SK-N-SH (cell line): ENCODE measurements around the gene KIF4A.
"Not testable (repeated sequence)": the region's sequence is repeated elsewhere in the genome, so short reads cannot be mapped to it uniquely, and the experiment has no call there.

ENCODE experiments used
- NFIC ChIP-seq: IDR thresholded peaks from 2 replicates; pipeline ENCODE4 v1.4.0; 2012; ENCODE audit warnings: borderline replicate concordance
- NRF1 ChIP-seq: IDR thresholded peaks from 2 replicates; pipeline ENCODE4 v1.6.1; 2012; ENCODE audit warnings: low read depth, mild to moderate bottlenecking, low read length
- TAF1 ChIP-seq: IDR thresholded peaks from 2 replicates; pipeline ENCODE4 v1.6.1; 2012; ENCODE audit warnings: low read depth, mild to moderate bottlenecking, low read length, moderate library complexity, borderline replicate concordance
- TF ChIP-seq, protein P1 (sequence below): fragments of 200-600 bp; sonication (generic); IDR thresholded peaks from 2 replicates; pipeline ENCODE4 v1.6.1; 2017; ENCODE audit warnings: antibody characterized with exemption, mild to moderate bottlenecking, moderate library complexity

DNA sequence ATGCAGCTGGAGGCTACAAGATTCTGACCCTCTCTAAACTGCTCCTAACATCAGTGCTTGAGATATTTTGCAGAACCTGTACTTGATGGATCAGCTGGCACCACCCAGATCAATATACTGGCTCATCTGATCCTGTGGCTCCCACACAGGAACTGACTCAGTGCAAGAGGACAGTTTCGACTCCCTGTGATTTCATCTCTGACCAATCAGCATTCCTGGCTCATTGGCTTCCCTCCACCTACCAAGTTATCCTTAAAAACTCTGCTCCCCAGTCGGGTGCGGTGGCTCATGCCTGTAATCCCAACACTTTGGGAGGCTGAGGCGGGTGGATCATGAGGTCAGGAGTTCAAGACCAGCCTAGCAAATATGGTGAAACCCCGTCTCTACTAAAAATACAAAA lies 46.3 kb upstream of the KIF4A start:
- not testable (repeated sequence) for TF ChIP-seq NRF1, NFIC, TAF1
- TF ChIP-seq, protein P1, sequence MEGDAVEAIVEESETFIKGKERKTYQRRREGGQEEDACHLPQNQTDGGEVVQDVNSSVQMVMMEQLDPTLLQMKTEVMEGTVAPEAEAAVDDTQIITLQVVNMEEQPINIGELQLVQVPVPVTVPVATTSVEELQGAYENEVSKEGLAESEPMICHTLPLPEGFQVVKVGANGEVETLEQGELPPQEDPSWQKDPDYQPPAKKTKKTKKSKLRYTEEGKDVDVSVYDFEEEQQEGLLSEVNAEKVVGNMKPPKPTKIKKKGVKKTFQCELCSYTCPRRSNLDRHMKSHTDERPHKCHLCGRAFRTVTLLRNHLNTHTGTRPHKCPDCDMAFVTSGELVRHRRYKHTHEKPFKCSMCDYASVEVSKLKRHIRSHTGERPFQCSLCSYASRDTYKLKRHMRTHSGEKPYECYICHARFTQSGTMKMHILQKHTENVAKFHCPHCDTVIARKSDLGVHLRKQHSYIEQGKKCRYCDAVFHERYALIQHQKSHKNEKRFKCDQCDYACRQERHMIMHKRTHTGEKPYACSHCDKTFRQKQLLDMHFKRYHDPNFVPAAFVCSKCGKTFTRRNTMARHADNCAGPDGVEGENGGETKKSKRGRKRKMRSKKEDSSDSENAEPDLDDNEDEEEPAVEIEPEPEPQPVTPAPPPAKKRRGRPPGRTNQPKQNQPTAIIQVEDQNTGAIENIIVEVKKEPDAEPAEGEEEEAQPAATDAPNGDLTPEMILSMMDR = not testable (repeated sequence)
